ENCODE data around the gene RP9. TPM values are rescaled to one million over a fixed set of nuclear protein-coding genes. Genes with fewer than 3 reads are reported as not detected.
A peak's percentile ranks its signal among the peaks of the same experiment; 100 is the strongest.
"Not testable (repeated sequence)": the region's sequence is repeated elsewhere in the genome, so short reads cannot be mapped to it uniquely, and the experiment has no call there.

RP9 gene
- polyA plus RNA-seq, 1 donor: 29.2 TPM

DNA sequence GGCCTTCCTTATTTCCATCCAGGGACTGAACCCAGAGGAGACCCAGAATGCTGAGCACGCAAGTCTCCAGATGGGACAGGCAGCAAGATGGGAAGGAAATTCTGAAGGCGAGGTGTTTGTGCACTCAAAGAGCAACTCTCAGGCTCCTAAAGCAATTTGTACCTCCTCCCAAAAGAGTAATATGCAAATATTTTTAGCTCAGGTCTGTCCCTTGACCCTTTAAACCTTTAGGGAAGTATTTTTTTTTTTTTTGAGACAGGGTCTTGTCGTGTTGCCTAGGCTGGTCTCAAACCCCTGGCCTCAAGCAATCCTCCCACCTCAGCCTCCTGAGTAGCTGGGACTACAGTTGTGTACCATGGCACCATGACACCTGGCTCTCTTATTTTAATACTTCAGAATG, 8.4 kb downstream of the RP9 start:
- no peak for DNase-seq

DNA sequence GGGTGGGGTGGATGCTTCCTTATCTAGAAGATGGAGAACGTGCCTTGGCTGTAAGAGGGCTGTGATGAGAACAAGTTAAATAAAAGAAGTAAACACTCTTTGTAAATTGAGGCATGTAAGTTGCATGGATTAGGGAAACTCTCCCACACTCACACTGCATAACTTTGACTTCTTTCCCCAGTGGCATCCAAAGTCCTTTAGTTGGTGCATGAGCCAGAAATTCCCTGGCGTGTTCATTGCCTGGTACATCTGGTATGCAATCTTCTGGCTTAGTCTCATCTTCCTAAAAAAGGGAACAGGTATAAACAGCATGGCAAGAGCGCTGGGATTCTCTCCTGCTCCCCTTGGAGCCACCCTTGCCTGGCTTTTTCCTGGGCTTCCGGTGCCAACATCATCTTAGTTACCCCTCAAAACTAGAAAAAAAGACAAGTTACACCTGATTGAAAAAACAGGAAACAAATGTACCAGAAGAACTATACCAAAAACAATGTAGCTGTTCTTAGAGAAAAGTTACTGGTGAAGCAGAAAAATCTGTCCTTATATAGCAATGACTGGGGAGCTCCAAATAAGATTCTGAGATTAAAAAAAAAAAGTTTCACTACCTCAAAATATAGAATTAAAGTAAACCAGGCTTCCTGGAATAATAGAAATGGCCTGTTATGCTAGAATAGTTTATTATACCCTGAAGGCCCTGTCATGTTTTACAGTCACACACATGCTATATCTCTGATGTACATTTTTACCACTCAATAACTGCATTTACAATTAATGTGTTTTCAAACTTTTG, 9.9 kb downstream of the RP9 start:
- no peak for DNase-seq

DNA sequence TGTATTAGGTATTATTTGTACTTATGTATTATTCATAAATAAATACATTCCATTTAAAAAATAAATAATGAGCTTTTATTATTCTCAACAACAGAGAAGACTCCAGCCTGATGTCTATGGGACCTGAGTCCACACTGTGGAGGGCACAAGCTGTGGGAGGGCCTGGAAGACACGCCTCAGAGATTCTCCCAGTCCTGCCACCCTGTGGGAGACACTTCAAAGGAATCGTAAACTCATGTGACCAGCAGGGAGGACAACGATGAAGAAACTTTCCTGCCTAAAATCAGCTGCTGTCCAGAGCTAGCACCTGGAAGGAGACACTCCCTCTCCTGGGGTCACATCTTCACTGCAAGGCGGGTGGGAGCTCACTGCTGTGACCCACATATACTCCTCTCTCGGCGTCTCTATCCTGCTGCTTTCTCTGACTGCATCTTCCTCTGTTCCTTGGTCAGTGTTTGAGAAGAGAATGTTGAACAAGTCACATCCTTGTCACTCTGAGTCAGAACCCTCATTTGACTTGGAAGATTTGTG, 14.4 kb downstream of the RP9 start:
- DNase-seq: not testable (repeated sequence)

DNA sequence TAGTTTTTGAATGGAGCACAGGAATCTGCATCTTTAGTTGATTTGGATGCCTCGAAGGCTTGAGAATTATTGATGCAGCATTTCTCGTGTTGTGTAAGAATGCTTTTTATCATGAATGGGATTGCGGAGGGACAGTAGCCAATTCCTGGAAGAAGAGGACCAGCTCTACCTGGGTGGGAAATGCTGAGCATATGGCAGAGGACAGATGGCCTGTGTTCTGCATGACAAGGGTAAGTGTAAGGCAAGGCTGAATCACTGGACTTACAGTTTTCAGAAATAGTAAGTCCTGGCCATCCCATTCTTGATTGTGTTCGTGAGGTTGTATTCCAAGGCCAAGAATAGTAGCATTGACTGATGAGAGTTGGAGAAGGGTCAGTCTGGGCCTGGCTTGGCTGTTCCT, 15.9 kb downstream of the RP9 start:
- no peak for DNase-seq

DNA sequence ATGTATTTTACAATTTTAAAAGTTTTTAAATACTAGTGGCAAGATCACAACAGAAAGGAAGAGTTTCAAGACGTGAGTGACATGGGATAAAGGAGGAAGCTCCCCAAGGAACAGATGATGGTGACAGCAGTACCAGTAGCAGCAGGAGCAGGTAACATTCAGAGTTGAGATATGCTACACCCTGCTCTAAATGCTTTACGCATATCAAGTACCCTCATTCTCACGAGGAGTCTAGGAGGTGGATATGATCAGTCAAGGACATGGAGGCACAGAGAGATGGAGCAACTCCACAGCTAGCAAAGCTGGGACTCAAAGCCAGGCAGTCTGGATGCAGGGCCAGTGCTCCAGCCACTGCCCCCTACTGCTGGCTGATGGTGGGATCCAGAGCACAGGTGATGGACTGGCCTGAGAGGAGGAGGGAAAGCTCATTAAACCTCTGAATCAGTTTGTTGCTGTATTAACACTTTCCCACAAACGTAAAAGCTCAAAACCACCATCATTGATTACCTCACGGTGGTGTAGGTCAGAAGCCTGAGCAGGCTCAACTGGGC, 17.5 kb downstream of the RP9 start:
- no peak for DNase-seq

DNA sequence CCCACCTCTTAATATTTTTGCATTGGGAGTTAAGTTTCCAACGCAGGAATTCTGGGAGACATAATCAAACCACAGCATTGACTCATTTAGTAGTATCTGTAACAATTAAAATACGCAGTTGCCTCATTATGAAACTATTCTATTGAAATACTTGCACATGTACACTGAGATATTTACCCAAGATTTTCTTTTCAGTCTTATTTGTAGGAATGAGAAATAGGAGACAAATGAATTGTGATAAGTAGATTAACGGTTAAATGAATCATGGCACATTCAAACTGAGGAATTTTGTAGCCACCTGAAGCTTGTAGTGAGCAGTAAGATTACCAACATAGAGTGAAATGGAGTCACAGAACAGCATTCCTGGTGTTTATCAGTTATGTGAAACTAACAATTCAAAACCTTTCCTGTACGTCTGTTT, 18.1 kb downstream of the RP9 start:
- no peak for DNase-seq

DNA sequence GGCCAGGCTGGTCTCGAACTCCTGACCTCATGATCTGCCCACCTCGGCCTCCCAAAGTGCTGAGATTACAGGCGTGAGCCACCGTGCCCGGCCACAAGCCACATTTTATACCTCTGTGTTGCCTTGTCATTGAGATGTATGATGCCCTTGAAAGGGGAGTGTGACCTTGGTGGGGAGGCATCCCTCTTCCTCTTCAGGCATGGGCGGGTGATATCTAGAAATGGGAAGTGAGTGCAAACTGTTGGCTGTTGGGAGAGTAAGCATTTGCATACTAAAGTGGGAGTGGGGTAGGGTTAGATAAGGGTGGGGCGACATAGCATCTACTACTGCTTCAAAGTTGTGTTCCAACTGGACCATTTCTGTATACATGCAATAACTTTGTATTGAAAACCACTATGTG, 20.1 kb downstream of the RP9 start:
- no peak for DNase-seq

DNA sequence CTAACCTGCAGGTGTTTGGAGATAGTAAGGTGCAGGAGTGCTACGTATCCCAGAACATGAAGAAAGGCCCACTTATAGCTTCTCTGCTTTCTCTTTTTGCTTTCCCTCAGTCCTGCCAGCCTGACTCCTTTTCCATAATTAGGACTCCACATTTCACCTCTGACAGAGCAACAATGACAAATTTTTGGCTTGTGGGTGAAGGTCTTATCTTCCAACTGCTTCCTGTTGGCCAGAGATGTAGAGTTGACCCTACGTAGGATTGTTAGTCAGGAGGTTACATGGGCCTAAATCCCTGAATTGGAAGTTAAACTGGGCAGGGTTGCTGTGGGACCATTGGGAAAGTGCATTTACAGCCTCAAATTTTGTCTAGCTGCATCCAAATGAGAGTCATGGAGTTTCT, 21.3 kb downstream of the RP9 start:
- no peak for DNase-seq

DNA sequence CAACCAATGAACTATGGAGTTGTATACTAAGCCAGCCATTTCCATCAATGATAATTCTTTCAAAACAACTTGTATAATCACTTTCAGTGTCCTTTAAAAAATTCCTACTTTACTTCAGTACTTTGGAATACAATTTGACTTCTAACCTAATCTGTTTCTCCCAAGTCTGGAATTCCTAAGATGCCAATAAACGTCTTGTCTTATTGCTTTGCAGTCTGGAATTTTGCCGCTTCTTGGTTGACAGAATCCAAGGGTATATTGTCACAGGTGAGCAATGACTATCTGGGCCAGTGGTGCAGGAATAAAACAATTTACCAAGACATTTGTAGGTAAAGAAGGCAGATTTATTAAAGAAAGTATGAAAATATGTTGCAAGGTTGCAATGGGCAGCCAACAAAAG, 21.8 kb downstream of the RP9 start:
- DNase-seq: no peak

DNA sequence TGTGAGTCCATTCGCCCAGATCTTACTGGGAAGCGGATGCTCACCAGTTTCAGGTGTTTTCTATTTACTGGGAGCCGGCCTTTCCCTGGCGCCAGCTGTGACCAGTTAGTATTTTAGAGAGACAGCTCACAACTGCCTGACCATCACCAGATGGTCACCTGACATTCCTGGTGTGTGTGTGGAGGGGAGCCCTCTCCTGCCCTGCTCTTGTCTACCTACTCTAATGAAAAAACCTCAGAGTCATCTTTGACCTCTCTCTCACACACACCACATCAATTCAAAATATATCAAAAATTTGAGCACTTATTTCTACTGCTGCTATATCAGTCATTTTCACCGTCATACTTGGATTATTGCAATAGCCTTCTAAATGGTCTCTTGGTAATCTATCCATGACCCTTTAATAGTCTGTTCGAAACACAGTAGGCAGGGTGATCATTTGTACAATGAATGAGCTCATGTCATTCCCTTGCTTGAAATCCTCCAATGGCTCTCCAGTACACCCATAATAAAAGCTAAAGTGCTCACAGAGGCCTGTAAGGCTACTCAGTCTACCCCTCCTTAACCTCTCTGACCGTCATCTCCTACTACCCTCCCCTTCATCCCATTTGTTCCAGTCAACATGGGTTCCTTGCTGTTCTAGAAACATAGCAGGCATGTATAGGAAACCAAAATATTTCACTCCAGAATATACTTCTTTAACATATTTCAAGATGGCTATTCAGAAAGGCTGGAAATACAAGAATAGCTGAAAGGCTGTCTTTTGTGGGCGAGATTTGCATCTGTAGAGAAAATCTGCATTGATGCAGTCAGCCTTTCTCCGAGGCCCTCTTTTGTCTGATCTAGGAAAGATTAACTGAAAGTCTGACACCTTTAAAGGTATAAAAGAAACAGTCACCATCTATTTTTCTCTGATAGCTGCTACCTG, 29.2 kb downstream of the RP9 start:
- DNase-seq: no peak

DNA sequence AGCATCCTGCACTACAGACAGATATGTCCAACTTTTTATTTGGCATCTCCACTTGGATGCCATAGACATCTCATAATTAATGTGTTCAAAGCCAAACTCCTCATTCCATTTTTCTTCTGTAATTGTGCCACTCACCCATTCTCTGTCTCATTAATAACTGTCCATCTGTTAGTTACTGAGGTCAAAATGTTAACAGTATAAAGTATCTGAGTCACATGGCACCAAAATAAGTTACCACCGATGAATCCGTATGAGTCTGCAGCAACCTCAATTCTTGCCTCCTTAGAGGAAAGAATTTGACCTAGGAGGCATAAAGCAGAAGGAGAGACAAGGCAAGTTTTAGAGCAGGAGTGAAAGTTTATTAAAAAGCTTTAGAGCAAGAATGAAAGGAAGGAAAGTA, 30.1 kb downstream of the RP9 start:
- no peak for DNase-seq

DNA sequence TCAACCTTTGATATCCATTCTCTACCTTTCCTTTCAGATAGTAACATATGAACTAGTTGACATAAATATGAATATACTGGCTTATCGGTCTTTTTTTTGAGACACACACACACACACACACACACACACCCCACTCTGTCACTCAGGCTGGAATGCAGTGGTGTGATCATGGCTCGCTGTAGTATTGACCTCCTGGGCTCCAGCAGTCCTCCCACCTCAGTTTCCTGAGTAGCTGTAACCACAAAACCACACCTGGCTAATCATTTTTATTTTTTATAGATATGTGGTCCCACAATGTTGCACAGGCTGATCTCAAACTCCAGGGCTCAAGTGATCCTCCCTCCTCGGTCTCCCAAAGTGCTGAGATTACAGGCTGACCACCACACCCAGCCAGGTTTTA, 32.5 kb downstream of the RP9 start:
- no peak for DNase-seq

DNA sequence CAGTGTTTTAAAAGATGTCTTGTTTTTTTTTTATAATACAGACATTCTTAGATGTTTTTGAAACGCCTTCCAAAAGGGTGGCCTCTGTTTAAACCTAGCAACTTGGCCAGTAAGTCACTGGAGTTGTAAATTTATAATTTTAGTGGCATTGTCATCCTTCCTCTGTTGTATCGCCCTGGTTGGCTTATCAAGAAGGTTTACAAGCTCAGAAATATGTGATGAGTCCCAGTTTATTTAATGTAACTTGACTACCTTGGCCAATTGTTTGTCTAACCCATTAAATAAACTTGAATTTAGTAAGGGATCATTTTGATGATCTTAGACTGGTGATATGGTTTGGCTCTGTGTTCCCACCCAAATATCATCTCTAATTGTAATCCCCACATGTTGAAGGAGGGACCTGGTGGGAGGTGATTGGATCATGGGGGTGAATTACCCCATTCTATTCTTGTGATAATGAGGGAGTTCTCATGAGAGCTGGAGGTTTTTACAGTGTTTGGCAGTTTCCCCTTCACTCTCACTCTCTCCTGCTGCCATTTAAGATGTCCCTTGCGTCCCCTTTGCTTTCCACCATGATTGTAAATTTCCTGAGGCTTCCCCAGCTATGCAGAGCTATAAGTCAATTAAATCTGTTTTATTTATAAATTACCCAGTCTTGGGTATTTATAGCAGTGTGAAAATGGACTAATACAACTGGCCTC, 33.2 kb downstream of the RP9 start:
- DNase-seq: no peak

DNA sequence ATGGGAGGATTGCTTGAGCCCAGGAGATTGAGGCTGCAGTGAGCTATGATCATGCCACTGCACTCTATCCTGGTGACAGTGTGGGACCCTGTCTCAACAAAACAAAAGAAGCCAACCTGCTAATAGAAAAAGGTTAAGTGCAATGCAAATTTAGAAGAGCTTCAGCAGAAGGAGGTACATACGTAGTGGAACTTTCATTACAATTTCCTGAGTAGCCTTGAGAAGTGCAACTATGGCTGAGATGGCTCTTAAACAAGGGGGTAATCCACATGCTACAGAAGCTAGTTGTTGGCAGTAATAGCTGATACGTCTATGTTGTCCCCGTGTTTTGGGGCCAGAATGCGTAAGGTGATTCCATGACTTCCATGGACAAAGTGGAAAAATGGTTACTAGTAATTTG, 36.0 kb downstream of the RP9 start:
- no peak for DNase-seq

DNA sequence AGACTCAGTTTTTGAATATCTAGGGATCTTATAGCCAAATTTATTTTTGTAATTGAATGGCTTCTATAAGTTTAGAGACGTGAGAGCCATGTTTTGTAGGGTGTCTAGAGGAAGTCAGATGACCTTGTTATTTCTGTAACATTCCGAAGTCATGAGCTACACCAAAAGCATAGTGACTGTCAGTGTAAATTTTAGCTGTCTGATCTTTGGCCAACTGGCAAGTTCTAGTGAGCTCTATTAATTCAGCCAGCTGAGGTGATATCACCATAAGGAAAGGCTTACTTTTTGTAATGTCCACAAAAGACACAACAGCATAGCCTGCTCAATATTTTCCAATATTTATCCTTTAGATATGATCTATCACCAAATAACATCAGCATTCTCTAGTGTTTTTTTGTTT, 36.7 kb downstream of the RP9 start:
- no peak for DNase-seq

DNA sequence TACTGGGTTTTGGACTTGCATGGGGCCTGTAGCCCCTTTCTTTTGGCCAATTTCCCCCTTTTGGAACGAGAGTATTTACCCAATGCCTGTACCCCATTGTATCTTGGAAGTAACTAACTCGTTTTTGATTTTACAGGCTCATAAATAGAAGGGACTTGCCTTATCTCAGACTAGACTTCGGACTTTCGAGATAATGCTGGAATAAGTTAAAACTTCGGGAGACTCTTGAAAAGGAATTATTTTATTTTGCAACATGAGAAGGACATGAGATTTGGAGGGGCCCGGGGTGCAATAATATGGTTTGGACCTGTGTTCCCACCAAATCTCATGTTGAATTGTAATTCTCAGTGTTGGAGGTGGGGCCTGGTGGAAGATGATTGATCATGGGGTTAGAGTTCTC, 38.4 kb downstream of the RP9 start:
- DNase-seq: no peak

DNA sequence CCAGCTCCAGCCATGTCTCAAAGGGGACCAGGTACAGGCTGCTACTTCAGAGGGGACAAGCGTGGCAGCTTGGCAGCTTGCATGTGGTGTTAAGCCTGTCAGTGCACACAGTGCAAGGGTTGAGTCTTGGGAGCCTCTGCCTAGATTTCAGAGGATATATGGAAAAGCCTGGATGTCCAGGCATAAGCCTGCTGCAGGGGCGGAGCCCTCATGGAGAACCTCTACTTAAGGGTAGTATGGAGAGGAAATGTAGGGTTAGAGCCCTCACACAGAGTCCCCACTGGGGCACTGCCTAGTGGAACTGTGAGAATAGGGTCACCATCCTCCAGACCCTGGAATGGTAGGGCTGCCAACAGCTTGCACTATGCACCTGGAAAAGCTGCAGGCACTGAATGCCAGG, 38.9 kb downstream of the RP9 start:
- DNase-seq: no peak

DNA sequence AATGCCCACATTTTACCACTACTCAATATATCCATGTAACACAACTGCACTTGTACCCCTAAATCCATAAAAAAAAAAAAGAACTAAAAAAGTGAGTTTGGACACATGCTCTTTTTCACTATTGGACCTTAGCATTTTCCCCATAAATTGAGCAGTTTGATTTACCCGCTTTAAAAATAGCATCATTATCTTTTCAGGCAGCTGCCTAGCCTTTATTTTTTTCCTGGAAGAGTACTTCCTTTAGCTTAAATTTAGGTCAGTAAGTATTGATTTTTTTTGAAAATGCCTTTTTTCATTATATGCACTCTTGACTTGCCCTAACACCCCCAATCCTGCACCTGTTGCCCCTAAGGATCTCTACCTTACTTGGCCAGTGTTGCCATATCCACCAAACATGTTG, 41.3 kb downstream of the RP9 start:
- no peak for DNase-seq

DNA sequence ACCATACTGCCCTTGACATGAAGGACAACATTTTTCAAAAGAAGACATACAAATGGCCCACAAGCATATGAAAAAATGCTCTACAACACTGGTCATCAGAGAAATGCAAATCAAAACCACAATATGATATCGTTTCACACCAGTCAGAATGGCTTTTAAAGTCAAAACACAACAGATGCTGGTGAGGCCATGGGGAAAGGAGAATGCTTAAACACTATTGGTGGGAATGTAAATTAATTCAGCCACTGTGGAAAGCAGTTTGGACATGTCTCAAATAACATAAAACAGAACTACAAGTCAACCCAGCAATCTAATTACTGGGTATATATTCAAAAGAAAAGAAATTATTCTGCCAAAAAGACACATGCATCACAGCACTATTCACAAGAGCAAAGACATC, 42.4 kb downstream of the RP9 start:
- no peak for DNase-seq

DNA sequence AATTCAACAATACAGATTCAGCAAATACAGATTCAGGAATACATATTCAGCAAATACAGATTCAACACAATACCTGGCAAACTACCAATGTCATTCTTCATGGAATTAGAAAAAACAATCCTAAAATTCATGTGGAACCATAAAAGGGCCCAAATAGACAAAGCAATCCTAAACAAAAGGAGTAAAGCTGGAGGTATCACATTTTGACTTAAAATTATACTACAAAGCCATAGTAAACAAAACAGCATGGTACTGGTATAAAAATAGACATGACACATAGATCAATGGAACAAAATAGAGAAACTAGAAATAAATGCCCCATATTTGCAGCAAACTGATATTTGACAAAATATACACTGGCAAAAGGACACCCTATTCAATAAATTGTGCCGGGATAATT, 43.2 kb downstream of the RP9 start:
- no peak for DNase-seq

DNA sequence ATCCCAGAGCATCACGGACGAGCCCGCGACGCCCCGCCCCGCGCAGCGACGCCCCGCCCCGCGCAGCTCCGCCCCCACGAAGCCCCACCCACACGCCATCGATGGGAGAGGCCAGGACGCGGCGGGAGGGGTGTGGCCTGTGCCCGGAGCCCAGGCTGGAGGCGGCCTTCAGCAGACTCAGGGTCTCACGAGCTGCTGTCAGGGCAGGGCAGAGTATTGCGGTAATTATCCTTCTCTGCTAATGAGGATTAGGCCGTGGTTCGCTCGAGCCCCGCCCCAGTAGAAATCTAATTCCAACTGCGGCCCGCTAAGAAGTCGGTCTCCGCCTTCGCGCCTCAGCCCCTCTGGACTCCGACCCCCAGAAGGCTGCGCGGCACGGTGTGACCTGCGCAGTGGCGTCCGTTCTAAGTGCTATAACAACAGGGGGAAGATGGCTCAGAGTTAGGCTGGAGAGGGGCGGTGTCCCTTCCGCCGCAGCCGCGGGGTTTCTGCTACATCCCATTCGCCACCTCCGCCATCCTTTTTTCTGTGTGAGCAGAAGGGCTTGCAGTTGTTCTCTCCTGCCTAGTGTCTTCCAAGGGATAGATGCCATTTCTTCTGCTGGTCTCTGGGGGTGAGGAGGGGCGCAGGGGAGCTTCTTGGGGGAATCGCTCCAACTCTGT, 46.3 kb downstream of the RP9 start:
- DNase-seq: peak; percentile 97

Measured in hindlimb muscle (tissue), 1 donor.